ENCODE data around the gene DHX35.

DNA sequence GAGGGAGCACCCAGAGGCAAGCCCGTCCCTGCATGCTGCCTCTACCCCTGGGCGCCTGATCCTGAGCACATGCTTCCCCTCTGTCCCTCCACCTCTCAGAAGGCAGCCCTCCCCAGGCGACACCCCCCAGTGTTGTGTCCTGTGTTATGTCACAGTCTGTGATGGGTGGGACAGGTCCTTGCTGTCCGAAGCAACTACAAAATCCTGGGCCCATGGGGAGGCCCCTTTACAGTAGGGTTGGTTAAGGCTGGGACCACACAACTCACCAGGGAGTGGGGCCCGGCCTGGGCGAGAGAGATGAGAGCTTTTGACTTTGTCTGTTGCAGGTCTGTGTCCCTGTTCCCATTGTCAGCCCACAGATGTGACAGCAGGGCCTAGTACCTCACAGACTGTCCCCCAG, 78.0 kb downstream of the DHX35 start:
- TF ChIP-seq, protein P1, sequence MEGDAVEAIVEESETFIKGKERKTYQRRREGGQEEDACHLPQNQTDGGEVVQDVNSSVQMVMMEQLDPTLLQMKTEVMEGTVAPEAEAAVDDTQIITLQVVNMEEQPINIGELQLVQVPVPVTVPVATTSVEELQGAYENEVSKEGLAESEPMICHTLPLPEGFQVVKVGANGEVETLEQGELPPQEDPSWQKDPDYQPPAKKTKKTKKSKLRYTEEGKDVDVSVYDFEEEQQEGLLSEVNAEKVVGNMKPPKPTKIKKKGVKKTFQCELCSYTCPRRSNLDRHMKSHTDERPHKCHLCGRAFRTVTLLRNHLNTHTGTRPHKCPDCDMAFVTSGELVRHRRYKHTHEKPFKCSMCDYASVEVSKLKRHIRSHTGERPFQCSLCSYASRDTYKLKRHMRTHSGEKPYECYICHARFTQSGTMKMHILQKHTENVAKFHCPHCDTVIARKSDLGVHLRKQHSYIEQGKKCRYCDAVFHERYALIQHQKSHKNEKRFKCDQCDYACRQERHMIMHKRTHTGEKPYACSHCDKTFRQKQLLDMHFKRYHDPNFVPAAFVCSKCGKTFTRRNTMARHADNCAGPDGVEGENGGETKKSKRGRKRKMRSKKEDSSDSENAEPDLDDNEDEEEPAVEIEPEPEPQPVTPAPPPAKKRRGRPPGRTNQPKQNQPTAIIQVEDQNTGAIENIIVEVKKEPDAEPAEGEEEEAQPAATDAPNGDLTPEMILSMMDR (IDR thresholded peaks at IDR 0.05; ENCODE audit: low read depth, low read length), result no peak
- no peak for TF ChIP-seq POLR2A (IDR thresholded peaks at IDR 0.05; ENCODE audit: extremely low read depth, insufficient read length)
- TF ChIP-seq, protein P2, sequence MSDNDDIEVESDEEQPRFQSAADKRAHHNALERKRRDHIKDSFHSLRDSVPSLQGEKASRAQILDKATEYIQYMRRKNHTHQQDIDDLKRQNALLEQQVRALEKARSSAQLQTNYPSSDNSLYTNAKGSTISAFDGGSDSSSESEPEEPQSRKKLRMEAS (IDR thresholded peaks at IDR 0.05; ENCODE audit: low read depth, low read length), result no peak

Measured in NB4 (cell line).